ENCODE results near the gene SLC29A3. TPM values are rescaled to one million over a fixed set of nuclear protein-coding genes. Genes with fewer than 3 reads are reported as not detected.

Gene SLC29A3
- total and polyA plus RNA-seq, 10 of the 15 experiments (the other 5 are each of a cell fraction or from before 2014, with no cell fraction given) = 1.5 to 4.0 (median 2.7) TPM

DNA sequence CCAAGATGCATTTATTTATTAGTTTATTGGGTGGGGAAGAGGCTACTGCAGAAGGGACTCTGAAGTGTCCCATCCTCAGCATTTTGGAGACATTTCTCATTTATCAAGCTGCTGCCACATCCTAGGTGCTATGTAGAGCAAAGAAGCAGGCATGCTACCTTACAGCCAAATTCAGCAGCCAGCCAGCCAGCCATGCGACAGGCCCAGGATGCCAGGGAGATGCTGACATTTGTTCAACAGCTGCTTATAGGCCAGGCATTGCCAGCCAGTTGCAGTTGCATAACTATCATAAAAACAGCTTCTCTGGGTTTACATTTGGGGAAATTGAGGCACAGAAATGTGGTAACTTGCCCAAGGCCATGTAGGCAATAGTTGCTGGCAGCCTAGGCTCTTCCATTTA lies 2.3 kb downstream of the SLC29A3 start (continued):
- TF ChIP-seq, protein P1, sequence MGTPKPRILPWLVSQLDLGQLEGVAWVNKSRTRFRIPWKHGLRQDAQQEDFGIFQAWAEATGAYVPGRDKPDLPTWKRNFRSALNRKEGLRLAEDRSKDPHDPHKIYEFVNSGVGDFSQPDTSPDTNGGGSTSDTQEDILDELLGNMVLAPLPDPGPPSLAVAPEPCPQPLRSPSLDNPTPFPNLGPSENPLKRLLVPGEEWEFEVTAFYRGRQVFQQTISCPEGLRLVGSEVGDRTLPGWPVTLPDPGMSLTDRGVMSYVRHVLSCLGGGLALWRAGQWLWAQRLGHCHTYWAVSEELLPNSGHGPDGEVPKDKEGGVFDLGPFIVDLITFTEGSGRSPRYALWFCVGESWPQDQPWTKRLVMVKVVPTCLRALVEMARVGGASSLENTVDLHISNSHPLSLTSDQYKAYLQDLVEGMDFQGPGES (IDR thresholded peaks at IDR 0.05) = no peak
- TF ChIP-seq FOS (IDR thresholded peaks at IDR 0.05; ENCODE audit: borderline replicate concordance, extremely low read depth, insufficient read length) = no peak
- no peak for TF ChIP-seq ZNF274 (IDR thresholded peaks at IDR 0.05; ENCODE audit: insufficient read depth, insufficient read length)
- TF ChIP-seq, protein P2, sequence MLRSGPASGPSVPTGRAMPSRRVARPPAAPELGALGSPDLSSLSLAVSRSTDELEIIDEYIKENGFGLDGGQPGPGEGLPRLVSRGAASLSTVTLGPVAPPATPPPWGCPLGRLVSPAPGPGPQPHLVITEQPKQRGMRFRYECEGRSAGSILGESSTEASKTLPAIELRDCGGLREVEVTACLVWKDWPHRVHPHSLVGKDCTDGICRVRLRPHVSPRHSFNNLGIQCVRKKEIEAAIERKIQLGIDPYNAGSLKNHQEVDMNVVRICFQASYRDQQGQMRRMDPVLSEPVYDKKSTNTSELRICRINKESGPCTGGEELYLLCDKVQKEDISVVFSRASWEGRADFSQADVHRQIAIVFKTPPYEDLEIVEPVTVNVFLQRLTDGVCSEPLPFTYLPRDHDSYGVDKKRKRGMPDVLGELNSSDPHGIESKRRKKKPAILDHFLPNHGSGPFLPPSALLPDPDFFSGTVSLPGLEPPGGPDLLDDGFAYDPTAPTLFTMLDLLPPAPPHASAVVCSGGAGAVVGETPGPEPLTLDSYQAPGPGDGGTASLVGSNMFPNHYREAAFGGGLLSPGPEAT (IDR thresholded peaks at IDR 0.05; ENCODE audit: low read depth) = no peak
- no peak for TF ChIP-seq CBFB (IDR thresholded peaks at IDR 0.05; ENCODE audit: low read depth)
- no peak for TF ChIP-seq JUND (IDR thresholded peaks at IDR 0.05; ENCODE audit: low read depth, low read length)
- TF ChIP-seq, protein P3, sequence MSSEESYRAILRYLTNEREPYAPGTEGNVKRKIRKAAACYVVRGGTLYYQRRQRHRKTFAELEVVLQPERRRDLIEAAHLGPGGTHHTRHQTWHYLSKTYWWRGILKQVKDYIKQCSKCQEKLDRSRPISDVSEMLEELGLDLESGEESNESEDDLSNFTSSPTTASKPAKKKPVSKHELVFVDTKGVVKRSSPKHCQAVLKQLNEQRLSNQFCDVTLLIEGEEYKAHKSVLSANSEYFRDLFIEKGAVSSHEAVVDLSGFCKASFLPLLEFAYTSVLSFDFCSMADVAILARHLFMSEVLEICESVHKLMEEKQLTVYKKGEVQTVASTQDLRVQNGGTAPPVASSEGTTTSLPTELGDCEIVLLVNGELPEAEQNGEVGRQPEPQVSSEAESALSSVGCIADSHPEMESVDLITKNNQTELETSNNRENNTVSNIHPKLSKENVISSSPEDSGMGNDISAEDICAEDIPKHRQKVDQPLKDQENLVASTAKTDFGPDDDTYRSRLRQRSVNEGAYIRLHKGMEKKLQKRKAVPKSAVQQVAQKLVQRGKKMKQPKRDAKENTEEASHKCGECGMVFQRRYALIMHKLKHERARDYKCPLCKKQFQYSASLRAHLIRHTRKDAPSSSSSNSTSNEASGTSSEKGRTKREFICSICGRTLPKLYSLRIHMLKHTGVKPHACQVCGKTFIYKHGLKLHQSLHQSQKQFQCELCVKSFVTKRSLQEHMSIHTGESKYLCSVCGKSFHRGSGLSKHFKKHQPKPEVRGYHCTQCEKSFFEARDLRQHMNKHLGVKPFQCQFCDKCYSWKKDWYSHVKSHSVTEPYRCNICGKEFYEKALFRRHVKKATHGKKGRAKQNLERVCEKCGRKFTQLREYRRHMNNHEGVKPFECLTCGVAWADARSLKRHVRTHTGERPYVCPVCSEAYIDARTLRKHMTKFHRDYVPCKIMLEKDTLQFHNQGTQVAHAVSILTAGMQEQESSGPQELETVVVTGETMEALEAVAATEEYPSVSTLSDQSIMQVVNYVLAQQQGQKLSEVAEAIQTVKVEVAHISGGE (CRISPR knock-in tag; IDR thresholded peaks at IDR 0.05) = no peak
- TF ChIP-seq TAF1 (IDR thresholded peaks at IDR 0.05; ENCODE audit: borderline replicate concordance, low read depth, low read length) = no peak

Data from GM12878 (cell line).